ENCODE measurements around the gene NFKB2. TPM values are rescaled to one million over a fixed set of nuclear protein-coding genes. Genes with fewer than 3 reads are reported as not detected.

Gene NFKB2
- total and polyA plus RNA-seq, 2 of the 4 experiments (the other 2 are of a cell fraction): 16.1 to 32.3 TPM

DNA sequence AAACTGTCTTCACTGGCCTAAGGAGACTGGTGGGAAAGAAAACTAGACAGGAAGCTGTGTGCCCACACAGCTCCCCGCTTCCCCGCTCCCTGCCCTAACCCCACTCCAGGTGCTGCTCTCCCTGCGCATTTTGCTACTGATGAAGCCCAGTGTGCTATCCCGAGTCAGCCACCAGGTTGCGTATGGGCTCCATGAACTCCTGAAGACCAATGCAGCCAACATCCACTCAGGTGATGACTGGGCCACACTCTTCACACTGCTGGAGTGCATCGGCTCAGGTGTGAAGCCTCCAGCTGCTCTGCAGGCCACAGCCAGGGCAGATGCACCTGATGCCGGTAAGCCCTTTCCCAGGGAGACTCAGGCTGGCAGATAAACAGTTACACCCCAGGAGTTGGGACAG is 20.3 kb upstream of the NFKB2 start:
- no TSS peak for BruUV-seq (replicated peaks)
- intact Hi-C loops (cut with micrococcal nuclease): no loop called here
- CTCF ChIA-PET: no interaction called here

More for the DNA sequence above, 20.3 kb upstream of the NFKB2 start:
- Histone ChIP-seq H2AK5ac (ENCODE audit: low read depth, low read length) (no peak overlapping the region), H4K5ac (ENCODE audit: low read depth, low read length) (no peak overlapping the region), H3K4me2 (ENCODE audit: low read depth, low read length) (no peak overlapping the region), H2BK15ac (ENCODE audit: low read depth, low read length) (no peak overlapping the region), H3K9ac (ENCODE audit: low read depth, low read length) (no peak overlapping the region), H2BK120ac (ENCODE audit: low read depth, low read length) (no peak overlapping the region), H2BK5ac (ENCODE audit: low read depth, low read length, poor library complexity, severe bottlenecking) (no peak overlapping the region), H4K8ac (ENCODE audit: low read depth in 2 of 2, low read length in 2 of 2) (no peak overlapping the region), H4K20me1 (ENCODE audit: insufficient read depth, low read length) (0 out of 2 replicates have a peak, but pooled peaks cover 4% of the 10 kb centered on the region), H3K56ac (ENCODE audit: extremely low read depth, insufficient read depth, low read length) (no peak overlapping the region), H3K79me1 (ENCODE audit: low read depth in 1 of 2, low read length in 2 of 2) (peaks cover 5 to 7% of the 10 kb centered on the region in 2 experiments; a peak in 1 of 4 replicates), H3K4ac (ENCODE audit: low read depth, low read length) (no peak overlapping the region), H3K9me1 (ENCODE audit: insufficient read depth, low read length) (no peaks in the 10 kb centered on the region), H3K9me3 (ENCODE audit: control insufficient read depth, insufficient read depth, low read length) (no peaks in the 10 kb centered on the region), H3K23ac (ENCODE audit: low read depth, low read length) (no peak overlapping the region), H3K27me3 (ENCODE audit: control insufficient read depth, insufficient read depth, low read length) (no peaks in the 10 kb centered on the region), H2AFZ (replicated peaks; ENCODE audit: low read length, poor library complexity) (peak overlapping the region; percentile 13), H3K18ac (ENCODE audit: low read depth, low read length) (no peak overlapping the region), H3K36me3 (ENCODE audit: control insufficient read depth, insufficient read depth, low read length) (peaks cover 60% of the 10 kb centered on the region), H3K14ac (replicated peaks; ENCODE audit: low read depth, low read length) (no peak overlapping the region), H3K27ac (ENCODE audit: insufficient read depth, low read length) (no peak overlapping the region), H2AK9ac (replicated peaks; ENCODE audit: low read depth, low read length, poor library complexity) (no peak overlapping the region), H4K91ac (ENCODE audit: insufficient read depth, low read depth, low read length) (no peak overlapping the region), H2BK20ac (ENCODE audit: low read depth, low read length) (no peak overlapping the region), H3K4me3 (ENCODE audit: insufficient read depth, low read depth, low read length) (no peak overlapping the region), H3K4me1 (ENCODE audit: control insufficient read depth, insufficient read depth, low read length) (no peaks in the 10 kb centered on the region)
- POLR2A ChIA-PET (ENCODE audit: unreplicated experiment): no interaction called here
- no peak for DNase-seq
- WGBS, 2 experiments (ENCODE audit: extremely low coverage in 2 of 2, insufficient read length in 1 of 2): 63% methylated on average over 1 of the region's 7 CpGs; no CpG with 5 or more reads in 1 of the 2 experiments
- dilution Hi-C loops (cut with HindIII; ENCODE audit: low sequenced_read_pairs, unreplicated experiment): no loop called here
- in situ Hi-C loops (cut with MboI; ENCODE audit: low sequenced_read_pairs): no loop called here
- TF ChIP-seq, protein P1, sequence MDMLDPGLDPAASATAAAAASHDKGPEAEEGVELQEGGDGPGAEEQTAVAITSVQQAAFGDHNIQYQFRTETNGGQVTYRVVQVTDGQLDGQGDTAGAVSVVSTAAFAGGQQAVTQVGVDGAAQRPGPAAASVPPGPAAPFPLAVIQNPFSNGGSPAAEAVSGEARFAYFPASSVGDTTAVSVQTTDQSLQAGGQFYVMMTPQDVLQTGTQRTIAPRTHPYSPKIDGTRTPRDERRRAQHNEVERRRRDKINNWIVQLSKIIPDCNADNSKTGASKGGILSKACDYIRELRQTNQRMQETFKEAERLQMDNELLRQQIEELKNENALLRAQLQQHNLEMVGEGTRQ (IDR thresholded peaks at IDR 0.05; ENCODE audit: low read depth, low read length): no peak
- TF ChIP-seq, protein P2, sequence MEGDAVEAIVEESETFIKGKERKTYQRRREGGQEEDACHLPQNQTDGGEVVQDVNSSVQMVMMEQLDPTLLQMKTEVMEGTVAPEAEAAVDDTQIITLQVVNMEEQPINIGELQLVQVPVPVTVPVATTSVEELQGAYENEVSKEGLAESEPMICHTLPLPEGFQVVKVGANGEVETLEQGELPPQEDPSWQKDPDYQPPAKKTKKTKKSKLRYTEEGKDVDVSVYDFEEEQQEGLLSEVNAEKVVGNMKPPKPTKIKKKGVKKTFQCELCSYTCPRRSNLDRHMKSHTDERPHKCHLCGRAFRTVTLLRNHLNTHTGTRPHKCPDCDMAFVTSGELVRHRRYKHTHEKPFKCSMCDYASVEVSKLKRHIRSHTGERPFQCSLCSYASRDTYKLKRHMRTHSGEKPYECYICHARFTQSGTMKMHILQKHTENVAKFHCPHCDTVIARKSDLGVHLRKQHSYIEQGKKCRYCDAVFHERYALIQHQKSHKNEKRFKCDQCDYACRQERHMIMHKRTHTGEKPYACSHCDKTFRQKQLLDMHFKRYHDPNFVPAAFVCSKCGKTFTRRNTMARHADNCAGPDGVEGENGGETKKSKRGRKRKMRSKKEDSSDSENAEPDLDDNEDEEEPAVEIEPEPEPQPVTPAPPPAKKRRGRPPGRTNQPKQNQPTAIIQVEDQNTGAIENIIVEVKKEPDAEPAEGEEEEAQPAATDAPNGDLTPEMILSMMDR (conservative IDR thresholded peaks at IDR 0.05; ENCODE audit: low read depth, low read length): 0 out of 2 replicates have a peak, but pooled peaks have one; percentile 10
- ATAC-seq (ENCODE audit: low read depth): no peak

All from IMR-90 (cell line).